NCI-H128 (cell line): ENCODE measurements around the gene EXOC5.

ENCODE experiments used
- DNase-seq: peaks from one replicate; lab custom pipeline; 2025; ENCODE audit not compliant: unreplicated experiment; lab: John Stamatoyannopoulos, UW

The EXOC5 gene

GRCh38 chr14:57169901-57170300 is 98.8 kb downstream of the EXOC5 start:
- DNase-seq, result no peak

GRCh38 chr14:57168138-57168679 is 100.5 kb downstream of the EXOC5 start:
- DNase-seq, result no peak

GRCh38 chr14:57161583-57162234 is 107.0 kb downstream of the EXOC5 start:
- DNase-seq, result no peak

- DNase-seq, result no peak
These were observed 108.4 kb downstream of the EXOC5 start for GRCh38 chr14:57160333-57160732.

- DNase-seq, result no peak
These were observed 115.4 kb downstream of the EXOC5 start for GRCh38 chr14:57153286-57153685.
